H54 (cell line): ENCODE results near the gene RBM41.
"Not testable (repeated sequence)": the region's sequence is repeated elsewhere in the genome, so short reads cannot be mapped to it uniquely, and the experiment has no call there.

Source experiments
- DNase-seq: peaks from one replicate; pipeline ENCODE4 v3.0.0; 2011; ENCODE audit warnings: low spot score, mixed read lengths; ENCODE audit not compliant: insufficient read length
- FAIRE-seq: peaks from 3 replicates; lab custom pipeline; 2011; peaks lifted over from hg19 to GRCh38; lab: Jason Lieb, UNC
- POLR2A ChIP-seq: IDR thresholded peaks from 2 replicates; pipeline ENCODE4 v1.6.1; 2011; ENCODE audit warnings: low read depth, mild to moderate bottlenecking, low read length

RBM41 gene

GRCh38 chrX:107117993-107118321, 665 bp downstream of the RBM41 start:
- FAIRE-seq (no peak), DNase-seq (no peak)
- TF ChIP-seq POLR2A = no peak

GRCh38 chrX:107107459-107107858, 11.2 kb downstream of the RBM41 start:
- FAIRE-seq (peak; percentile 27), DNase-seq (no peak)
- TF ChIP-seq POLR2A = no peak

- FAIRE-seq (no peak), DNase-seq (no peak)
Measured at GRCh38 chrX:107102980-107103379, 15.6 kb downstream of the RBM41 start.

GRCh38 chrX:107076158-107076557, 42.5 kb downstream of the RBM41 start:
- no peak for FAIRE-seq
- no peak for DNase-seq
- no peak for TF ChIP-seq POLR2A

More at GRCh38 chrX:107102980-107103379, 15.6 kb downstream of the RBM41 start:
- no peak for TF ChIP-seq POLR2A

- not testable (repeated sequence) for DNase-seq, FAIRE-seq
Measured at GRCh38 chrX:107057731-107058130, 60.9 kb downstream of the RBM41 start.

GRCh38 chrX:107054978-107055377, 63.6 kb downstream of the RBM41 start:
- DNase-seq (no peak), FAIRE-seq (no peak)
- TF ChIP-seq POLR2A = no peak

- FAIRE-seq = no peak
- no peak for DNase-seq
- no peak for TF ChIP-seq POLR2A
Measured at GRCh38 chrX:107050195-107050709, 68.4 kb downstream of the RBM41 start.

- TF ChIP-seq POLR2A = no peak
- DNase-seq (no peak), FAIRE-seq (no peak)
Measured at GRCh38 chrX:107047622-107048021, 71.0 kb downstream of the RBM41 start.

GRCh38 chrX:107029752-107030151, 88.9 kb downstream of the RBM41 start:
- no peak for TF ChIP-seq POLR2A
- FAIRE-seq (no peak), DNase-seq (no peak)

GRCh38 chrX:107025545-107025944, 93.1 kb downstream of the RBM41 start:
- FAIRE-seq (peak; percentile 68), DNase-seq (peak; percentile 2)
- no peak for TF ChIP-seq POLR2A

GRCh38 chrX:107014936-107015335, 103.7 kb downstream of the RBM41 start:
- FAIRE-seq (no peak), DNase-seq (no peak)
- TF ChIP-seq POLR2A = no peak
